GM12874 (cell line): ENCODE results near the gene ITGB4.

Experiments used
- CTCF ChIP-seq: IDR thresholded peaks from 2 replicates; pipeline ENCODE4 v1.5.1; 2011; ENCODE audit warnings: low read depth, mild to moderate bottlenecking, control low read depth, low read length, moderate library complexity; ENCODE audit not compliant: insufficient read depth

ITGB4 gene

GRCh38 chr17:75683583-75683982, 37.7 kb upstream of the ITGB4 start:
- TF ChIP-seq CTCF, result no peak

GRCh38 chr17:75684249-75684648, 37.0 kb upstream of the ITGB4 start:
- TF ChIP-seq CTCF, result no peak

DNA sequence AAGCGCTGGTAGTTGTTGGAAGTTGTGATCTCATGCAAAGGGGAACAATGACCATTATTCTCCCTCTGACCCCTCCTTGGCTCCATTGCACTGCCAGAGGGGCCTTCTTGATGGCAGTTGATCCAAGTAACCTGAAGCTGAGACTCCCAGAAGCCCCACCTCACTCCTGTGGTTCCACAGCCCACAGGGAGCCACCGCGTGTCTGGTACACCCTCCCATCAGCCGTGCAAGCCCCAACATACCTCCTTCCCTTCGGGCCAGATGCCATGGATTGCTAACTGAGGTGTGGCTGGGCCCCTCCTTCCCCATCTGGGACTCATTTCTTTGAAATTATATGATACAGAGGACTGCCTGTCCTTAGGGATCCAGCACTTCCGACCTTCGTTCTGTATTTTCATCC, 36.3 kb upstream of the ITGB4 start:
- TF ChIP-seq CTCF, result no peak

DNA sequence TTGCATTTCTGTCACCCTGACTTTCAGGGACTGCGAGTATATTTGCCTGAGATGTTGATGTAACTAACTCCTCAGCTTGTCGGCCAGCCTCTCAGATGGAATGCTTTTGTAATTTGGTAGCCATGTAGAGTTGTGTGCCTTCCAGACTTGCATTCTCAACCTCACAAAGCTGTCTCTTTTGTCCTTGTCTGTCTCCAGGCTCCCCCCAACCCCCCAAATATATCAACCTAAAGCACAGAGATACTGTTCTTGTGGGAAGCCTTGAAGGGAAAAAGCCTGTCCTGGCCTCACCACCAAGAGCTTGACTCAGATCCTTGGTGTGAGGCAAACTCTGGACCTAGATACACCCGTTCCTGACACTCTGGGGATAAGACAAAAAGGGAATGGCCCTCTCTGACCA, 35.8 kb upstream of the ITGB4 start:
- no peak for TF ChIP-seq CTCF

DNA sequence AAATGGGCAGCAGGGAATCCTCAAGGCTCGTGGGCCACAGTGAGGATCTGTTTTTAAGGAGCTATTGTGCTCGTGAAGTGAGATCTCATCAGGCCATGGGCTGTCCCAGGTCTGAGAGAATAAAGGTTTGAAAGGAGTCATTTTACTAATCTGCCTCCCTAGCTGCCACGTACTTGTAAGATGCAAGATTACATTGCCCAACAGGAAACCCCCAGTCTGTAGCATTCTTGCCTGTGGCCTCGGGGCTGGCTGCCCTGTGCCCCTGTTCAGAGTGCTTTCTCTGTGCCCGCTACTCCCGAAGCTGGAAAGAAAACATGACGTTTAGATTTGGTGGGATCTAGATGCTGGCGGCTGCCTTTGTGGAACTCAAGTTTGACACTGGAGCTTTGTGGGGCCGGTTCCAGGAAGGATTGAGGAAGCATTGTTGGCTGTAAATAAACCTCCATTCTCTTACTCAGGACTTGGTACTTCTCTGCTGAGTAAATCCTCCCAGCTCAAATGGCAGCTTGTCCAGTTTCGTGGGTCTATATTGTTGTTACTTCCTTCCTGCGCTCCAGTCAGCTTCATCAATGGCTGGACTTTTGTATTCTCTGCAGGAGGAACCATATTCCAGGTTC, 32.9 kb upstream of the ITGB4 start:
- TF ChIP-seq CTCF, result no peak

DNA sequence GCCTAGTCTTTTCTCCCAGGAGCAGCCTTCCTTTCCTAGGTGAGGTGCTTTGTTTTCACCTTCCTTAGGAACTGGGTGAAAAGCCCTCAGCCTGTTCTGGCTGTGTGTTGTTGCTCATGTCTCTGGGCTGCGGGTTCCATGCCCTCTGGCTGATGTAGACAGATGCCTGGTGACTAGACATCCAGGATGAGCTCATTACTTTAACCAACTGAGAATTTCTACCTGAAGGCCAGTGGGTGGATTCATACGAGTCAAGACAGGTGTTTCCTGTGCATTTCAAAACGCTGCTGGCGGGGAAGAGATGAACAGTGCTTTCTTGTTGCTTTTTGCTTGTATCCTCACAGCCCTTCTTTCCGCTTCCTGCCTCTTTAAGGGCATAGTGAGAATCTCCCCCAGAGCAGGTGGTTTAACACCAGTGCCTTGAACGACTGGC, 31.8 kb upstream of the ITGB4 start:
- TF ChIP-seq CTCF, result no peak

GRCh38 chr17:75691371-75691791, 29.9 kb upstream of the ITGB4 start:
- no peak for TF ChIP-seq CTCF
